ENCODE data around the gene SF1.
A peak's percentile ranks its signal among the peaks of the same experiment; 100 is the strongest.

SF1 gene

DNA sequence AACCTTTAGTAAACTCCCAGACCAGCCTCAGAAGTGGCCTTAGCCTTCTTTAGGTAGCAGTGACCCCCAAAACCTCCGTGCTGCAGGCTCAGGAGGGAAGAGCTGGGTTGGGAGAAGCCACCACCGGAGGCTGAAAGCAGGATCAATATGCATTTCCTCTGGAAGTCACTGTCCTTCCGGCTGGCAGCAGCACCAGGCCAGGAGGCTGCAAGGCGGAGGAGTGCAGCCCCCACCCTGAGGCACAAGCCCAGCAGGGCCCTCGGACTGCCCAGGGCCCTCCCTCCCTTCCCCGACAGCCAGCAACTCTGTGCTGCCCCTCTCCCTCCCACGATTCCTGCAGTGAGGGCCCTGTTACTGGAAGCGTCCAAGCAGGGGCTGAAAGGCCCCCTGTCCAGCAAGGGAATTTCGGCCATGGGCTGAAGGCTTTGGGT, 52.1 kb downstream of the SF1 start:
- Histone ChIP-seq H3K27ac (ENCODE audit: low read length) (no peak overlapping the region), H3K27me3 (replicated peaks; ENCODE audit: insufficient read depth, low read length) (peaks cover 83% of the 10 kb centered on the region), H3K4me3 (ENCODE audit: low read length) (no peak overlapping the region), H3K4me1 (ENCODE audit: low read length) (no peaks in the 10 kb centered on the region), H3K79me2 (ENCODE audit: low read length) (no peaks in the 10 kb centered on the region), H3K9ac (ENCODE audit: low read length) (no peak overlapping the region), H3F3A (ENCODE audit: insufficient read depth, low read length) (no peaks in the 10 kb centered on the region), H3K36me3 (replicated peaks; ENCODE audit: insufficient read depth, low read length) (no peaks in the 10 kb centered on the region), H4K20me1 (ENCODE audit: insufficient read depth, low read length) (no peaks in the 10 kb centered on the region), H3K4me2 (ENCODE audit: low read depth, low read length) (no peak overlapping the region), H2AFZ (ENCODE audit: low read length) (no peak overlapping the region), H3K9me3 (replicated peaks; ENCODE audit: insufficient read depth, low read length) (no peaks in the 10 kb centered on the region), H3K9me2 (replicated peaks; ENCODE audit: insufficient read depth, low read length) (no peaks in the 10 kb centered on the region)
- no peak for DNase-seq
- TF ChIP-seq, protein P1, sequence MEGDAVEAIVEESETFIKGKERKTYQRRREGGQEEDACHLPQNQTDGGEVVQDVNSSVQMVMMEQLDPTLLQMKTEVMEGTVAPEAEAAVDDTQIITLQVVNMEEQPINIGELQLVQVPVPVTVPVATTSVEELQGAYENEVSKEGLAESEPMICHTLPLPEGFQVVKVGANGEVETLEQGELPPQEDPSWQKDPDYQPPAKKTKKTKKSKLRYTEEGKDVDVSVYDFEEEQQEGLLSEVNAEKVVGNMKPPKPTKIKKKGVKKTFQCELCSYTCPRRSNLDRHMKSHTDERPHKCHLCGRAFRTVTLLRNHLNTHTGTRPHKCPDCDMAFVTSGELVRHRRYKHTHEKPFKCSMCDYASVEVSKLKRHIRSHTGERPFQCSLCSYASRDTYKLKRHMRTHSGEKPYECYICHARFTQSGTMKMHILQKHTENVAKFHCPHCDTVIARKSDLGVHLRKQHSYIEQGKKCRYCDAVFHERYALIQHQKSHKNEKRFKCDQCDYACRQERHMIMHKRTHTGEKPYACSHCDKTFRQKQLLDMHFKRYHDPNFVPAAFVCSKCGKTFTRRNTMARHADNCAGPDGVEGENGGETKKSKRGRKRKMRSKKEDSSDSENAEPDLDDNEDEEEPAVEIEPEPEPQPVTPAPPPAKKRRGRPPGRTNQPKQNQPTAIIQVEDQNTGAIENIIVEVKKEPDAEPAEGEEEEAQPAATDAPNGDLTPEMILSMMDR (IDR thresholded peaks at IDR 0.05; ENCODE audit: low read length), result no peak
- TF ChIP-seq EZH2phosphoT487 (IDR thresholded peaks at IDR 0.05; ENCODE audit: low read length) (no peak), EZH2 (optimal IDR thresholded peaks at IDR 0.05; ENCODE audit: low read depth, low read length) (no peak)

DNA sequence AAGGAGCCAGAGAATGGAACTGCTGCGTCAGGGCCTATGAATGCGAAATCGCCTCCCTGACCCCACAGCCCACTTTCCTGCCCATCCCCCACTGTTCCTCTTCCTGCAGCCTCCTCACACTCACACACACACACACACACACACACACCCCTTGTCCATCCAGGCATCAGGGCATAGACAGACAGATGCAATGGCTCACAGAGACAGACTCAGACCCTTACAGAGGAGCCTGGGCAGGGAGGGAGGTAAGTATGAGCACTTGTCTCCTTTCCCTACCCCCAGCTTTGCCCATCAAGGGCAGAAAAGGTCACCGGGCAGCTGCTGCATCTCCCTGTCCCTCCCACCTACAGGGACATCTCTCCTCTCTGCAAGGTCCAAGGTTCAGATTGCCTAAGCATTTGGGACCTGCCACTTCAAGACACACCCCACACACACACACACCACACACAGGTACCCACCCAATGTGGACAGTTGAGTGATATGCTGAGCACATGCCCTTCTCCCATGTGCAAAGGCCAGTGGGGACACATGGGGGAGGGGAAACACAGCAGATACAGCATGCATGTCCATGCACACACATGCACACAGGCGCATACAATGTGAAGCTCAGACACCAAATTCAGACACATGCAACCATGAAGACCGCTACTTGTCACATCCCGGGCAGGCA, 53.3 kb downstream of the SF1 start:
- no peaks in the 10 kb centered on the region for H4K20me1 ChIP-seq (ENCODE audit: insufficient read depth, low read length)
- TF ChIP-seq EZH2 (optimal IDR thresholded peaks at IDR 0.05; ENCODE audit: low read depth, low read length), result no peak
- TF ChIP-seq, protein P1 (IDR thresholded peaks at IDR 0.05; ENCODE audit: low read length), result no peak
- TF ChIP-seq EZH2phosphoT487 (IDR thresholded peaks at IDR 0.05; ENCODE audit: low read length), result no peak
- H2AFZ ChIP-seq (ENCODE audit: low read length), result no peak overlapping the region
- no peaks in the 10 kb centered on the region for H3K79me2 ChIP-seq (ENCODE audit: low read length)
- H3K36me3 ChIP-seq (replicated peaks; ENCODE audit: insufficient read depth, low read length), result no peaks in the 10 kb centered on the region
- no peak overlapping the region for H3K9ac ChIP-seq (ENCODE audit: low read length)
- H3K27ac ChIP-seq (ENCODE audit: low read length), result no peak overlapping the region
- H3F3A ChIP-seq (ENCODE audit: insufficient read depth, low read length), result no peaks in the 10 kb centered on the region
- H3K4me1 ChIP-seq (ENCODE audit: low read length), result no peaks in the 10 kb centered on the region
- no peak for DNase-seq
- peaks cover 84% of the 10 kb centered on the region for H3K27me3 ChIP-seq (replicated peaks; ENCODE audit: insufficient read depth, low read length)
- H3K9me3 ChIP-seq (replicated peaks; ENCODE audit: insufficient read depth, low read length), result no peaks in the 10 kb centered on the region
- no peaks in the 10 kb centered on the region for H3K9me2 ChIP-seq (replicated peaks; ENCODE audit: insufficient read depth, low read length)
- H3K4me3 ChIP-seq (ENCODE audit: low read length), result no peak overlapping the region
- H3K4me2 ChIP-seq (ENCODE audit: low read depth, low read length), result no peak overlapping the region

DNA sequence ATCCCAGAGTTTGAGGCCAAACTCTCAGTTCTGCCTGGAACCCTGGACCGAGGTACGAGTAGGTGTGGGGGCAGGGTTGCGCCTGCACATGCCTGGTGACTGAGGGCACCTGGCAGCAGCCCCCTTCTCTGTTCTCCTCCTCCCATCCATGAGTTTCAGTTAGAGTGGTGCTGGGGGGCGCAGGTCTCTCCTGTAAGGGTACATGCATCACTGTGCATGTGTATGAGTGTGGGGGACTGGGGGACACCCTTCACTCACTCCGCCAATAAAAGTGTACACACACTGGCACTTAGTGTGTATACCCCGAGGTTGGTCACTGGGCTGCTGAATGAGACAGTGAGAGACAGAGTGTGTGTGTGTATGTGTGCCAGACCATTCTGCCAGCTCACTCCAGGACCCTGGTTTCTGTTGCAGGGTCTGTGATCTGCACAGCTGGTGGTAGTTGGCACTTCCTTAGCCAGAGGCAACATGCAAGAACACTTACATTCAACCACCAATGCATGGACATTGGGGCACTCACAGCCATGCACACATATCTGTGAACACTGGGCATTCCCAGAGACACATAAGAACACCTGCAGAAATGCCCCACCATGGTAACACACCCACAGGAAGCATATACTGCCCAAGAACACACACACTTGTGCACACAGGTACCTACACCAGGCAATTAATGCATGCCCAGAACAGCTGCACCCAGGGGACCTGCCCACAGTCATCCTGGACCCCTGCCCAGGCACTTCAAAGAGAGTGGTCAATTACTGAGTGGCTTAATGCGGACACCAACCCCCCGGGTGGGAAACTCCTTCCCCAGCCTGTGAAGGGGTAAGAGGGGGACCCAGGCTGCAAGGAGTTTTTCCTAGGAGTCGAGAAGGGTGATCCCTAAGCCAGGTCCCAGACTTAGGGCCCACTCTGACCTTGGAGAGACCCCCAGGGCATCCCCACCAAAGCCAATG, 54.2 kb downstream of the SF1 start:
- H3K27ac ChIP-seq (ENCODE audit: low read length), result no peak overlapping the region
- H3K36me3 ChIP-seq (replicated peaks; ENCODE audit: insufficient read depth, low read length), result no peaks in the 10 kb centered on the region
- no peak overlapping the region for H3K9ac ChIP-seq (ENCODE audit: low read length)
- no peak overlapping the region for H2AFZ ChIP-seq (ENCODE audit: low read length)
- no peaks in the 10 kb centered on the region for H3F3A ChIP-seq (ENCODE audit: insufficient read depth, low read length)
- no peak for DNase-seq
- peak overlapping the region; percentile 97; the same call in 1 of the 2 replicates for H3K4me2 ChIP-seq (ENCODE audit: low read depth, low read length)
- no peaks in the 10 kb centered on the region for H4K20me1 ChIP-seq (ENCODE audit: insufficient read depth, low read length)
- TF ChIP-seq EZH2 (optimal IDR thresholded peaks at IDR 0.05; ENCODE audit: low read depth, low read length) (no peak), EZH2phosphoT487 (IDR thresholded peaks at IDR 0.05; ENCODE audit: low read length) (no peak)
- TF ChIP-seq, protein P1 (IDR thresholded peaks at IDR 0.05; ENCODE audit: low read length), result no peak
- peaks cover 87% of the 10 kb centered on the region for H3K27me3 ChIP-seq (replicated peaks; ENCODE audit: insufficient read depth, low read length)
- no peaks in the 10 kb centered on the region for H3K79me2 ChIP-seq (ENCODE audit: low read length)
- H3K4me3 ChIP-seq (ENCODE audit: low read length), result no peak overlapping the region
- H3K9me2 ChIP-seq (replicated peaks; ENCODE audit: insufficient read depth, low read length), result no peaks in the 10 kb centered on the region
- H3K9me3 ChIP-seq (replicated peaks; ENCODE audit: insufficient read depth, low read length), result no peaks in the 10 kb centered on the region
- H3K4me1 ChIP-seq (ENCODE audit: low read length), result no peaks in the 10 kb centered on the region

Data from MM.1S (cell line).